ENCODE results near the gene PRG2. TPM values are rescaled to one million over a fixed set of nuclear protein-coding genes. Genes with fewer than 3 reads are reported as not detected.
A peak's percentile ranks its signal among the peaks of the same experiment; 100 is the strongest.
"Not testable (repeated sequence)": the region's sequence is repeated elsewhere in the genome, so short reads cannot be mapped to it uniquely, and the experiment has no call there.

The PRG2 gene
- total RNA-seq, 1 experiment from 2014 or later, result not detected

GRCh38 chr11:57403802-57404147 lies 13.3 kb upstream of the PRG2 start:
- no peak for DNase-seq (ENCODE audit: low read depth, low spot score)
- in situ Hi-C loops (cut with HindIII; ENCODE audit: low pct_unique_long_range_greater_than_20kb, low sequenced_read_pairs), result no loop called here

GRCh38 chr11:57403003-57403801 lies 12.8 kb upstream of the PRG2 start:
- in situ Hi-C loops (cut with HindIII; ENCODE audit: low pct_unique_long_range_greater_than_20kb, low sequenced_read_pairs); DNase-seq (ENCODE audit: low read depth, low spot score): not testable (repeated sequence)

- in situ Hi-C loops (cut with HindIII; ENCODE audit: low pct_unique_long_range_greater_than_20kb, low sequenced_read_pairs), result no loop called here
- DNase-seq (ENCODE audit: low read depth, low spot score), result no peak
These were observed 11.9 kb upstream of the PRG2 start for GRCh38 chr11:57402188-57403002.

GRCh38 chr11:57399972-57400578 lies 9.6 kb upstream of the PRG2 start:
- DNase-seq (ENCODE audit: low read depth, low spot score), result no peak
- in situ Hi-C loops (cut with HindIII; ENCODE audit: low pct_unique_long_range_greater_than_20kb, low sequenced_read_pairs), result no loop called here

GRCh38 chr11:57399221-57399620 lies 8.8 kb upstream of the PRG2 start:
- no peak for DNase-seq (ENCODE audit: low read depth, low spot score)
- in situ Hi-C loops (cut with HindIII; ENCODE audit: low pct_unique_long_range_greater_than_20kb, low sequenced_read_pairs), result no loop called here

GRCh38 chr11:57397394-57397990 lies 7.0 kb upstream of the PRG2 start:
- in situ Hi-C loops (cut with HindIII; ENCODE audit: low pct_unique_long_range_greater_than_20kb, low sequenced_read_pairs), result no loop called here
- DNase-seq (ENCODE audit: low read depth, low spot score), result no peak

- DNase-seq (ENCODE audit: low read depth, low spot score), result no peak
- in situ Hi-C loops (cut with HindIII; ENCODE audit: low pct_unique_long_range_greater_than_20kb, low sequenced_read_pairs), result no loop called here
These were observed 6.3 kb upstream of the PRG2 start for GRCh38 chr11:57396744-57397143.

GRCh38 chr11:57395905-57396623 lies 5.6 kb upstream of the PRG2 start:
- in situ Hi-C loops (cut with HindIII; ENCODE audit: low pct_unique_long_range_greater_than_20kb, low sequenced_read_pairs), result no loop called here
- no peak for DNase-seq (ENCODE audit: low read depth, low spot score)

- no peak for DNase-seq (ENCODE audit: low read depth, low spot score)
- in situ Hi-C loops (cut with HindIII; ENCODE audit: low pct_unique_long_range_greater_than_20kb, low sequenced_read_pairs), result no loop called here
These were observed 3.9 kb upstream of the PRG2 start for GRCh38 chr11:57394203-57394965.

- in situ Hi-C loops (cut with HindIII; ENCODE audit: low pct_unique_long_range_greater_than_20kb, low sequenced_read_pairs), result no loop called here
- no peak for DNase-seq (ENCODE audit: low read depth, low spot score)
These were observed 2.3 kb upstream of the PRG2 start for GRCh38 chr11:57392763-57393105.

- in situ Hi-C loops (cut with HindIII; ENCODE audit: low pct_unique_long_range_greater_than_20kb, low sequenced_read_pairs), result no loop called here
- DNase-seq (ENCODE audit: low read depth, low spot score), result no peak
These were observed 1.8 kb upstream of the PRG2 start for GRCh38 chr11:57392066-57392762.

- in situ Hi-C loops (cut with HindIII; ENCODE audit: low pct_unique_long_range_greater_than_20kb, low sequenced_read_pairs), result no loop called here
These were observed 1.1 kb upstream of the PRG2 start for GRCh38 chr11:57391539-57391938.

GRCh38 chr11:57391111-57391510 lies 661 bp upstream of the PRG2 start:
- DNase-seq (ENCODE audit: low read depth, low spot score), result no peak
- in situ Hi-C loops (cut with HindIII; ENCODE audit: low pct_unique_long_range_greater_than_20kb, low sequenced_read_pairs), result no loop called here

More at GRCh38 chr11:57391539-57391938, 1.1 kb upstream of the PRG2 start:
- no peak for DNase-seq (ENCODE audit: low read depth, low spot score)

GRCh38 chr11:57387289-57388030 lies 3.0 kb downstream of the PRG2 start:
- in situ Hi-C loops (cut with HindIII; ENCODE audit: low pct_unique_long_range_greater_than_20kb, low sequenced_read_pairs), result no loop called here
- peak; percentile 4 for DNase-seq (ENCODE audit: low read depth, low spot score)

- no peak for DNase-seq (ENCODE audit: low read depth, low spot score)
- in situ Hi-C loops (cut with HindIII; ENCODE audit: low pct_unique_long_range_greater_than_20kb, low sequenced_read_pairs), result no loop called here
These were observed 4.1 kb downstream of the PRG2 start for GRCh38 chr11:57386178-57386940.
